SU-DHL-6 (cell line): Measurements from ENCODE around the gene PRR30.

Experiments
- H2AFZ ChIP-seq: fragments of 200-600 bp; sonication (generic); 2 replicates; pipeline ENCODE4 v1.6.1; 2014; ENCODE audit warnings: low read depth, mild to moderate bottlenecking, moderate library complexity, mixed read lengths, antibody characterized with exemption, low read length; ENCODE audit not compliant: severe bottlenecking
- H3F3A ChIP-seq: fragments of 200-600 bp; shearing (Covaris generic); 2 replicates; pipeline ENCODE4 v1.6.0; 2016; ENCODE audit warnings: antibody characterized with exemption, mild to moderate bottlenecking; ENCODE audit not compliant: insufficient read depth
- H3K27ac ChIP-seq: fragments of 200-600 bp; sonication (generic); 2 replicates; pipeline ENCODE4 v1.5.1; 2016; ENCODE audit warnings: low read depth, mild to moderate bottlenecking, low read length, moderate library complexity, mixed read lengths
- H3K27me3 ChIP-seq: fragments of 200-600 bp; sonication (generic), shearing (Covaris generic); 2 replicates; pipeline ENCODE4 v1.6.0; 2014; ENCODE audit warnings: mild to moderate bottlenecking, low read length
- H3K36me3 ChIP-seq: fragments of 200-600 bp; sonication (generic); 2 replicates; pipeline ENCODE4 v1.6.1; 2014; ENCODE audit warnings: mild to moderate bottlenecking, low read length, mixed read lengths
- H3K4me2 ChIP-seq: fragments of 300-600, 200-600 bp; shearing (Covaris generic), sonication (generic); 2 replicates; pipeline ENCODE4 v1.6.0; 2014; ENCODE audit warnings: low read length, low read depth, mild to moderate bottlenecking; ENCODE audit not compliant: poor library complexity, severe bottlenecking
- H3K4me3 ChIP-seq: fragments of 200-600 bp; sonication (generic); 2 replicates; pipeline ENCODE4 v1.5.1; 2014; ENCODE audit warnings: antibody characterized with exemption, low read length, mild to moderate bottlenecking, mixed read lengths; ENCODE audit not compliant: insufficient read depth, poor library complexity, severe bottlenecking
- H3K79me2 ChIP-seq: fragments of 200-600 bp; sonication (generic); 2 replicates; pipeline ENCODE4 v1.6.1; 2014; ENCODE audit warnings: mild to moderate bottlenecking, low read length, moderate library complexity; ENCODE audit not compliant: insufficient read depth
- H3K9ac ChIP-seq: fragments of 200-600 bp; sonication (generic); 2 replicates; pipeline ENCODE4 v1.7.0; 2014; ENCODE audit warnings: mild to moderate bottlenecking, low read length
- H3K9me2 ChIP-seq: fragments of 200-600 bp; sonication (generic); replicated peaks from 2 replicates; pipeline ENCODE4 v1.6.1; 2014; ENCODE audit warnings: low read length; ENCODE audit not compliant: insufficient read depth
- H3K9me3 ChIP-seq: fragments of 200-600 bp; sonication (generic); 2 replicates; pipeline ENCODE4 v1.6.1; 2014; ENCODE audit warnings: low read length, mixed read lengths; ENCODE audit not compliant: insufficient read depth
- H4K20me1 ChIP-seq: fragments of 200-600 bp; sonication (generic); 2 replicates; pipeline ENCODE4 v1.6.1; 2014; ENCODE audit warnings: low read depth, mild to moderate bottlenecking, antibody characterized with exemption, low read length, moderate library complexity, mixed read lengths
- CTCF ChIP-seq: fragments of 200-600 bp; sonication (generic); IDR thresholded peaks from one replicate; pipeline ENCODE4 v1.5.1; 2017; ENCODE audit warnings: antibody characterized with exemption, mild to moderate bottlenecking, low read length, moderate library complexity; ENCODE audit not compliant: insufficient read depth, poor library complexity, severe bottlenecking
- EZH2phosphoT487 ChIP-seq: fragments of 200-600 bp; sonication (generic), shearing (Covaris generic); conservative IDR thresholded peaks from 2 replicates; pipeline ENCODE4 v1.6.1; 2018; ENCODE audit warnings: mild to moderate bottlenecking, antibody characterized with exemption, low read length, moderate library complexity, mixed read lengths

PRR30 gene

GRCh38 chr2:27145682-27146081 is 6.5 kb upstream of the PRR30 start:
- Histone ChIP-seq H3K79me2 (no peaks in the 10 kb centered on the region), H3K4me2 (no peak overlapping the region), H4K20me1 (no peaks in the 10 kb centered on the region), H3K36me3 (no peaks in the 10 kb centered on the region), H3K9ac (no peak overlapping the region), H3K9me2 (no peaks in the 10 kb centered on the region), H3K27me3 (no peaks in the 10 kb centered on the region), H3F3A (no peaks in the 10 kb centered on the region), H3K9me3 (no peaks in the 10 kb centered on the region), H3K4me3 (no peak overlapping the region), H3K27ac (no peak overlapping the region), H2AFZ (no peak overlapping the region)
- no peak for TF ChIP-seq CTCF
- no peak for TF ChIP-seq EZH2phosphoT487

GRCh38 chr2:27143285-27143684 is 4.1 kb upstream of the PRR30 start:
- H3K9me3 ChIP-seq = no peaks in the 10 kb centered on the region
- no peak overlapping the region for H2AFZ ChIP-seq
- H3K9me2 ChIP-seq = no peaks in the 10 kb centered on the region
- no peak overlapping the region for H3K27ac ChIP-seq
- H3K36me3 ChIP-seq = no peaks in the 10 kb centered on the region
- no peak overlapping the region for H3K9ac ChIP-seq
- no peaks in the 10 kb centered on the region for H3F3A ChIP-seq
- H3K79me2 ChIP-seq = no peaks in the 10 kb centered on the region
- TF ChIP-seq EZH2phosphoT487 (no peak), CTCF (no peak)
- no peaks in the 10 kb centered on the region for H4K20me1 ChIP-seq
- H3K4me2 ChIP-seq = no peak overlapping the region
- no peak overlapping the region for H3K4me3 ChIP-seq
- H3K27me3 ChIP-seq = no peaks in the 10 kb centered on the region

GRCh38 chr2:27138111-27138510 is 1.1 kb downstream of the PRR30 start:
- H3F3A ChIP-seq = no peaks in the 10 kb centered on the region
- TF ChIP-seq CTCF (no peak), EZH2phosphoT487 (no peak)
- no peak overlapping the region for H2AFZ ChIP-seq
- no peak overlapping the region for H3K9ac ChIP-seq
- no peaks in the 10 kb centered on the region for H4K20me1 ChIP-seq
- no peaks in the 10 kb centered on the region for H3K9me3 ChIP-seq
- H3K27ac ChIP-seq = no peak overlapping the region
- H3K9me2 ChIP-seq = no peaks in the 10 kb centered on the region
- peaks cover 10% of the 10 kb centered on the region; the same call in 1 of the 2 replicates for H3K79me2 ChIP-seq
- no peaks in the 10 kb centered on the region for H3K27me3 ChIP-seq
- no peak overlapping the region for H3K4me3 ChIP-seq
- H3K36me3 ChIP-seq = no peaks in the 10 kb centered on the region
- no peak overlapping the region for H3K4me2 ChIP-seq
